ENCODE results near the gene CHMP4B.

CHMP4B gene

GRCh38 chr20:33837096-33837830, 26.1 kb downstream of the CHMP4B start:
- no CpG with 5 or more reads among the region's 5 CpGs for WGBS (ENCODE audit: insufficient coverage, insufficient read length)
- Histone ChIP-seq H3K27ac (ENCODE audit: low read length) (no peak overlapping the region), H3K4me3 (ENCODE audit: low read length) (no peak overlapping the region), H3K9me3 (ENCODE audit: control insufficient read depth, insufficient read depth, low read length) (no peaks in the 10 kb centered on the region), H3K4me1 (ENCODE audit: control insufficient read depth, insufficient read depth, low read length) (peaks cover 2% of the 10 kb centered on the region; the same call in 1 of the 2 replicates), H3K27me3 (ENCODE audit: control insufficient read depth, insufficient read depth, low read length) (no peaks in the 10 kb centered on the region), H3K36me3 (ENCODE audit: control insufficient read depth, insufficient read depth, low read length) (no peaks in the 10 kb centered on the region)
- DNase-seq (ENCODE audit: low read depth, low spot score), result no peak

- Histone ChIP-seq H3K27me3 (ENCODE audit: control insufficient read depth, insufficient read depth, low read length) (no peaks in the 10 kb centered on the region), H3K36me3 (ENCODE audit: control insufficient read depth, insufficient read depth, low read length) (no peaks in the 10 kb centered on the region), H3K27ac (ENCODE audit: low read length) (no peak overlapping the region), H3K9me3 (ENCODE audit: control insufficient read depth, insufficient read depth, low read length) (no peaks in the 10 kb centered on the region), H3K4me3 (ENCODE audit: low read length) (no peak overlapping the region), H3K4me1 (ENCODE audit: control insufficient read depth, insufficient read depth, low read length) (peaks cover 2% of the 10 kb centered on the region; the same call in 1 of the 2 replicates)
- WGBS (ENCODE audit: insufficient coverage, insufficient read length), result no CpG with 5 or more reads among the region's 8 CpGs
- DNase-seq (ENCODE audit: low read depth, low spot score), result no peak
Observed at GRCh38 chr20:33838035-33838864, 27.1 kb downstream of the CHMP4B start.

- no CpG with 5 or more reads among the region's 3 CpGs for WGBS (ENCODE audit: insufficient coverage, insufficient read length)
- no peaks in the 10 kb centered on the region for H3K9me3 ChIP-seq (ENCODE audit: control insufficient read depth, insufficient read depth, low read length)
- no peaks in the 10 kb centered on the region for H3K36me3 ChIP-seq (ENCODE audit: control insufficient read depth, insufficient read depth, low read length)
- no peak for DNase-seq (ENCODE audit: low read depth, low spot score)
- H3K4me3 ChIP-seq (ENCODE audit: low read length), result no peak overlapping the region
- H3K27ac ChIP-seq (ENCODE audit: low read length), result no peak overlapping the region
- peaks cover 2% of the 10 kb centered on the region; the same call in 1 of the 2 replicates for H3K4me1 ChIP-seq (ENCODE audit: control insufficient read depth, insufficient read depth, low read length)
- H3K27me3 ChIP-seq (ENCODE audit: control insufficient read depth, insufficient read depth, low read length), result no peaks in the 10 kb centered on the region
Observed at GRCh38 chr20:33839591-33839990, 28.4 kb downstream of the CHMP4B start.

GRCh38 chr20:33840160-33840559, 29.0 kb downstream of the CHMP4B start:
- Histone ChIP-seq H3K4me1 (ENCODE audit: control insufficient read depth, insufficient read depth, low read length) (peaks cover 2% of the 10 kb centered on the region; the same call in 1 of the 2 replicates), H3K27ac (ENCODE audit: low read length) (no peak overlapping the region), H3K4me3 (ENCODE audit: low read length) (no peak overlapping the region), H3K27me3 (ENCODE audit: control insufficient read depth, insufficient read depth, low read length) (no peaks in the 10 kb centered on the region), H3K9me3 (ENCODE audit: control insufficient read depth, insufficient read depth, low read length) (no peaks in the 10 kb centered on the region), H3K36me3 (ENCODE audit: control insufficient read depth, insufficient read depth, low read length) (no peaks in the 10 kb centered on the region)
- DNase-seq (ENCODE audit: low read depth, low spot score), result no peak
- no CpG with 5 or more reads among the region's 7 CpGs for whole genome bisulfite sequencing (ENCODE audit: insufficient coverage, insufficient read length)

GRCh38 chr20:33840759-33841435, 29.7 kb downstream of the CHMP4B start:
- Histone ChIP-seq H3K36me3 (ENCODE audit: control insufficient read depth, insufficient read depth, low read length) (no peaks in the 10 kb centered on the region), H3K27me3 (ENCODE audit: control insufficient read depth, insufficient read depth, low read length) (no peaks in the 10 kb centered on the region), H3K9me3 (ENCODE audit: control insufficient read depth, insufficient read depth, low read length) (no peaks in the 10 kb centered on the region), H3K4me3 (ENCODE audit: low read length) (no peak overlapping the region), H3K27ac (ENCODE audit: low read length) (no peak overlapping the region), H3K4me1 (ENCODE audit: control insufficient read depth, insufficient read depth, low read length) (peaks cover 3% of the 10 kb centered on the region)
- no peak for DNase-seq (ENCODE audit: low read depth, low spot score)
- no CpG with 5 or more reads among the region's 4 CpGs for WGBS (ENCODE audit: insufficient coverage, insufficient read length)

GRCh38 chr20:33841436-33841799, 30.3 kb downstream of the CHMP4B start:
- Histone ChIP-seq H3K27ac (ENCODE audit: low read length) (no peak overlapping the region), H3K4me3 (ENCODE audit: low read length) (no peak overlapping the region), H3K9me3 (ENCODE audit: control insufficient read depth, insufficient read depth, low read length) (no peaks in the 10 kb centered on the region), H3K36me3 (ENCODE audit: control insufficient read depth, insufficient read depth, low read length) (no peaks in the 10 kb centered on the region), H3K4me1 (ENCODE audit: control insufficient read depth, insufficient read depth, low read length) (peaks cover 4% of the 10 kb centered on the region), H3K27me3 (ENCODE audit: control insufficient read depth, insufficient read depth, low read length) (no peaks in the 10 kb centered on the region)
- no CpG with 5 or more reads among the region's 4 CpGs for WGBS (ENCODE audit: insufficient coverage, insufficient read length)
- DNase-seq (ENCODE audit: low read depth, low spot score), result no peak

- H3K4me1 ChIP-seq (ENCODE audit: control insufficient read depth, insufficient read depth, low read length), result peaks cover 8% of the 10 kb centered on the region
- no peaks in the 10 kb centered on the region for H3K27me3 ChIP-seq (ENCODE audit: control insufficient read depth, insufficient read depth, low read length)
- no CpG with 5 or more reads among the region's 3 CpGs for WGBS (ENCODE audit: insufficient coverage, insufficient read length)
- no peak overlapping the region for H3K4me3 ChIP-seq (ENCODE audit: low read length)
- no peak for DNase-seq (ENCODE audit: low read depth, low spot score)
- no peaks in the 10 kb centered on the region for H3K36me3 ChIP-seq (ENCODE audit: control insufficient read depth, insufficient read depth, low read length)
- H3K9me3 ChIP-seq (ENCODE audit: control insufficient read depth, insufficient read depth, low read length), result no peaks in the 10 kb centered on the region
- no peak overlapping the region for H3K27ac ChIP-seq (ENCODE audit: low read length)
Observed at GRCh38 chr20:33842346-33842745, 31.2 kb downstream of the CHMP4B start.

GRCh38 chr20:33843050-33843449, 31.9 kb downstream of the CHMP4B start:
- no peak for DNase-seq (ENCODE audit: low read depth, low spot score)
- no CpG with 5 or more reads among the region's 1 CpG for WGBS (ENCODE audit: insufficient coverage, insufficient read length)
- peaks cover 10% of the 10 kb centered on the region for H3K4me1 ChIP-seq (ENCODE audit: control insufficient read depth, insufficient read depth, low read length)
- no peaks in the 10 kb centered on the region for H3K36me3 ChIP-seq (ENCODE audit: control insufficient read depth, insufficient read depth, low read length)
- H3K4me3 ChIP-seq (ENCODE audit: low read length), result no peak overlapping the region
- H3K9me3 ChIP-seq (ENCODE audit: control insufficient read depth, insufficient read depth, low read length), result no peaks in the 10 kb centered on the region
- H3K27me3 ChIP-seq (ENCODE audit: control insufficient read depth, insufficient read depth, low read length), result no peaks in the 10 kb centered on the region
- H3K27ac ChIP-seq (ENCODE audit: low read length), result no peak overlapping the region

GRCh38 chr20:33843854-33844253, 32.7 kb downstream of the CHMP4B start:
- no peaks in the 10 kb centered on the region for H3K27me3 ChIP-seq (ENCODE audit: control insufficient read depth, insufficient read depth, low read length)
- H3K27ac ChIP-seq (ENCODE audit: low read length), result no peak overlapping the region
- no peak for DNase-seq (ENCODE audit: low read depth, low spot score)
- no peaks in the 10 kb centered on the region for H3K9me3 ChIP-seq (ENCODE audit: control insufficient read depth, insufficient read depth, low read length)
- H3K36me3 ChIP-seq (ENCODE audit: control insufficient read depth, insufficient read depth, low read length), result peaks cover 4% of the 10 kb centered on the region; the same call in 1 of the 2 replicates
- no CpG with 5 or more reads among the region's 4 CpGs for WGBS (ENCODE audit: insufficient coverage, insufficient read length)
- peaks cover 10% of the 10 kb centered on the region for H3K4me1 ChIP-seq (ENCODE audit: control insufficient read depth, insufficient read depth, low read length)
- no peak overlapping the region for H3K4me3 ChIP-seq (ENCODE audit: low read length)

- WGBS (ENCODE audit: insufficient coverage, insufficient read length), result no CpG with 5 or more reads among the region's 6 CpGs
- no peak overlapping the region for H3K27ac ChIP-seq (ENCODE audit: low read length)
- H3K27me3 ChIP-seq (ENCODE audit: control insufficient read depth, insufficient read depth, low read length), result no peaks in the 10 kb centered on the region
- DNase-seq (ENCODE audit: low read depth, low spot score), result no peak
- H3K36me3 ChIP-seq (ENCODE audit: control insufficient read depth, insufficient read depth, low read length), result peaks cover 9% of the 10 kb centered on the region; the same call in 1 of the 2 replicates
- H3K4me1 ChIP-seq (ENCODE audit: control insufficient read depth, insufficient read depth, low read length), result peaks cover 10% of the 10 kb centered on the region
- no peaks in the 10 kb centered on the region for H3K9me3 ChIP-seq (ENCODE audit: control insufficient read depth, insufficient read depth, low read length)
- no peak overlapping the region for H3K4me3 ChIP-seq (ENCODE audit: low read length)
Observed at GRCh38 chr20:33846291-33846935, 35.3 kb downstream of the CHMP4B start.

Data from iPS DF 6.9 (cell line).